GM19397 (cell line): ENCODE measurements around the gene VSIG10.
"Not testable (repeated sequence)": the region's sequence is repeated elsewhere in the genome, so short reads cannot be mapped to it uniquely, and the experiment has no call there.

Experiments used
- ATAC-seq: cut with Tn5 transposase; IDR thresholded peaks from one replicate; pipeline ENCODE4 v1.9.1; 2021; ENCODE audit warnings: mild to moderate bottlenecking, moderate library complexity; ENCODE audit not compliant: unreplicated experiment

The VSIG10 gene

GRCh38 chr12:118034429-118035189 is 69.2 kb downstream of the VSIG10 start:
- no peak for ATAC-seq

GRCh38 chr12:118033902-118034301 is 69.9 kb downstream of the VSIG10 start:
- ATAC-seq: no peak

GRCh38 chr12:118033323-118033722 is 70.5 kb downstream of the VSIG10 start:
- ATAC-seq: no peak

- ATAC-seq: no peak
Observed at GRCh38 chr12:118032188-118032587, 71.6 kb downstream of the VSIG10 start.

- ATAC-seq: no peak
Observed at GRCh38 chr12:118029166-118029565, 74.6 kb downstream of the VSIG10 start.

GRCh38 chr12:118025168-118025567 is 78.6 kb downstream of the VSIG10 start:
- ATAC-seq: no peak

GRCh38 chr12:118023301-118023860 is 80.4 kb downstream of the VSIG10 start:
- ATAC-seq: no peak

- ATAC-seq: no peak
Observed at GRCh38 chr12:118022728-118023109, 81.1 kb downstream of the VSIG10 start.

GRCh38 chr12:118022097-118022727 is 81.6 kb downstream of the VSIG10 start:
- not testable (repeated sequence) for ATAC-seq

GRCh38 chr12:118020036-118020435 is 83.8 kb downstream of the VSIG10 start:
- no peak for ATAC-seq

- ATAC-seq: no peak
Observed at GRCh38 chr12:118017926-118018325, 85.9 kb downstream of the VSIG10 start.

- ATAC-seq: peak; percentile 99
Observed at GRCh38 chr12:118016424-118017264, 87.2 kb downstream of the VSIG10 start, which contains the start of gene RFC5. Gene RFC5, plus strand, starts transcription at chr12:118016703. Its CDS starts 125 bp downstream, at chr12:118016828.

GRCh38 chr12:118015944-118016343 is 87.9 kb downstream of the VSIG10 start:
- ATAC-seq: no peak

GRCh38 chr12:118015306-118015705 is 88.5 kb downstream of the VSIG10 start:
- ATAC-seq: no peak
